HepG2 (cell line): Measurements from ENCODE around the gene PIGO. TPM values are rescaled to one million over a fixed set of nuclear protein-coding genes. Genes with fewer than 3 reads are reported as not detected.
A peak's percentile ranks its signal among the peaks of the same experiment; 100 is the strongest.

ENCODE experiments used
- ATAC-seq: fragments of 200-7000 bp; cut with Tn5 transposase; 3 replicates; pipeline ENCODE4 v1.9.1; 2020; ENCODE audit warnings: mild to moderate bottlenecking, moderate library complexity
- Bru-seq: library from RNA; stranded (reverse); fragments of 400-500 nt; gene quantifications from one replicate; lab custom pipeline; 2021; lab: Mats Ljungman, UMichigan
- BruChase-seq, 2 experiments: library from RNA; stranded (reverse); fragments of 400-500 nt; gene quantifications; one replicate each; lab custom pipeline; 2021; lab: Mats Ljungman, UMichigan
- BruUV-seq: library from RNA; stranded (reverse); fragments of 400-500 nt; replicated peaks from 2 replicates; lab custom pipeline; 2021; lab: Mats Ljungman, UMichigan
- CTCF ChIA-PET: fragments of 300-600 bp; formaldehyde crosslinking; extraction: SDS; loops from one replicate; lab custom pipeline; 2021; ENCODE audit warnings: low total read pairs, inconsistent platforms, low intra/inter-chr PET ratio; lab: Yijun Ruan, JAX
- POLR2A ChIA-PET: fragments of 350-600 bp; sonication (Branson Sonifier 250); formaldehyde crosslinking; loops from one replicate; lab custom pipeline; 2020; ENCODE audit warnings: antibody characterized with exemption, inconsistent platforms; lab: Yijun Ruan, JAX
- DNase-seq: peaks from one replicate; pipeline ENCODE4 v3.0.0-alpha.2; 2015; ENCODE audit warnings: low spot score
- FAIRE-seq: peaks from 3 replicates; lab custom pipeline; 2011; peaks lifted over from hg19 to GRCh38; lab: Jason Lieb, UNC
- H2AFZ ChIP-seq: one replicate; pipeline ENCODE4 v1.6.1; 2011; ENCODE audit warnings: low read length, inconsistent platforms
- H3K27ac ChIP-seq: fragments of 300-600 bp; 3 replicates; pipeline ENCODE4 v1.8.0; 2011; ENCODE audit warnings: mixed run types, mild to moderate bottlenecking, mixed read lengths, low read length, inconsistent platforms; ENCODE audit not compliant: insufficient read depth; ENCODE audit errors: extremely low read length
- H3K27me3 ChIP-seq, 2 experiments: fragments of 200-600 bp in 1 of 2; 2 replicates in 1 of 2; 3 replicates in 1 of 2; pipeline versions ENCODE4 v1.6.0 to v1.8.0; 2011; ENCODE audit warnings: low read length in 2 of 2, mild to moderate bottlenecking in 2 of 2, moderate library complexity in 2 of 2, inconsistent platforms in 1 of 2; ENCODE audit not compliant: insufficient read depth in 2 of 2, control insufficient read depth in 1 of 2
- H3K36me3 ChIP-seq, 2 experiments: fragments of 200-600 bp in 1 of 2; replicated peaks in 1 of 2; 2 replicates in 1 of 2; 3 replicates in 1 of 2; pipeline versions ENCODE4 v1.5.1 to v1.8.0; 2011; ENCODE audit warnings: low read length in 2 of 2, inconsistent platforms in 1 of 2; ENCODE audit not compliant: insufficient read depth in 2 of 2, control insufficient read depth in 1 of 2
- H3K4me1 ChIP-seq: 2 replicates; pipeline ENCODE4 v1.5.1; 2012; ENCODE audit warnings: low read length, inconsistent platforms; ENCODE audit not compliant: insufficient read depth
- H3K4me2 ChIP-seq: 2 replicates; pipeline ENCODE4 v1.6.0; 2011; ENCODE audit warnings: low read depth, low read length, inconsistent platforms
- H3K4me3 ChIP-seq, 3 experiments: fragments of 200-600 bp in 1 of 3; sonication (generic), shearing (Covaris generic) in 1 of 3; replicated peaks in 1 of 3; 2 replicates each; pipeline ENCODE4 v1.5.1; 2011 to 2016; ENCODE audit warnings: low read length in 3 of 3, inconsistent platforms in 2 of 3, low read depth in 2 of 3, mild to moderate bottlenecking in 2 of 3, control low read depth in 1 of 3, mixed read lengths in 1 of 3; ENCODE audit not compliant: insufficient read depth in 1 of 3
- H3K79me2 ChIP-seq: one replicate; pipeline ENCODE4 v1.6.1; 2011; ENCODE audit warnings: low read length, inconsistent platforms; ENCODE audit not compliant: insufficient read depth
- H3K9ac ChIP-seq: 2 replicates; pipeline ENCODE4 v1.6.0; 2011; ENCODE audit warnings: mild to moderate bottlenecking, low read depth, low read length, inconsistent platforms; ENCODE audit not compliant: insufficient read depth
- H3K9me3 ChIP-seq: 2 replicates; pipeline ENCODE4 v1.5.1; 2012; ENCODE audit warnings: mild to moderate bottlenecking, low read length
- H4K20me1 ChIP-seq: 2 replicates; pipeline ENCODE4 v1.6.0; 2011; ENCODE audit warnings: inconsistent platforms, mild to moderate bottlenecking, low read length, moderate library complexity; ENCODE audit not compliant: insufficient read depth
- FOXA3 ChIP-seq: IDR thresholded peaks from 2 replicates; pipeline ENCODE4 v1.6.1; 2016; ENCODE audit warnings: missing genetic modification reagents, missing compliant biosample characterization
- PCBP2 ChIP-seq: fragments of 200-400 bp; formaldehyde crosslinking; optimal IDR thresholded peaks from 2 replicates; pipeline ENCODE3; 2018; ENCODE audit warnings: low read length, low read depth; ENCODE audit not compliant: poor library complexity, severe bottlenecking
- ZBTB7B ChIP-seq: sonication (generic); formaldehyde crosslinking; IDR thresholded peaks from 2 replicates; pipeline ENCODE4 v1.4.0; 2020; ENCODE audit warnings: missing genetic modification reagents
- ZNF101 ChIP-seq: sonication (generic); formaldehyde crosslinking; IDR thresholded peaks from 2 replicates; pipeline ENCODE4 v1.4.0; 2020; ENCODE audit warnings: mild to moderate bottlenecking, low read depth, missing genetic modification reagents, borderline replicate concordance
- ZNF232 ChIP-seq: sonication (generic); formaldehyde crosslinking; IDR thresholded peaks from 2 replicates; pipeline ENCODE4 v1.4.0; 2020; ENCODE audit warnings: missing genetic modification reagents, borderline replicate concordance
- ZNF543 ChIP-seq: sonication (generic); formaldehyde crosslinking; IDR thresholded peaks from 2 replicates; pipeline ENCODE4 v1.4.0; 2020; ENCODE audit warnings: mild to moderate bottlenecking, missing genetic modification reagents
- ZNF841 ChIP-seq: sonication (generic); formaldehyde crosslinking; IDR thresholded peaks from 2 replicates; pipeline ENCODE4 v1.8.1; 2023; ENCODE audit warnings: missing genetic modification reagents, borderline replicate concordance
- whole genome bisulfite sequencing: methylation state at CpG from one replicate; pipeline ENCODE4 v1.1.6; 2017; ENCODE audit warnings: low lambda C conversion rate; 5-methylcytosine and 5-hydroxymethylcytosine counted together
- in situ Hi-C: cut with HindIII; loops from 2 replicates; pipeline ENCODE4 v1.10.0; 2017; ENCODE audit warnings: low pct_unique_long_range_greater_than_20kb; ENCODE audit not compliant: extremely low pct_ligation_motif_present
- intact Hi-C: fragments of 100-400 bp; cut with micrococcal nuclease; formaldehyde crosslinking; loops from one replicate; pipeline ENCODE4 v1.10.0; 2022; ENCODE audit not compliant: unreplicated experiment
- long read RNA-seq, 2 experiments: library from RNA in 1 of 2; library from polyadenylated mRNA in 1 of 2; stranded (forward) in 1 of 2; unstranded in 1 of 2; transcript quantifications; one replicate each; pipeline ENCODE4 v2.0.0, GENCODE V29; 2019 to 2022
- polyA minus RNA-seq, 3 experiments: library from RNA; depleted of rRNA, polyadenylated mRNA; stranded (reverse); fragments of >200 nt; gene quantifications; 2 replicates each; pipeline ENCODE4 v1.2.3, GENCODE V29; 2011; ENCODE audit warnings: low replicate concordance in 1 of 3
- polyA plus RNA-seq, 8 experiments: library from polyadenylated mRNA; depleted of rRNA in 3 of 8; stranded (reverse) in 7 of 8; unstranded in 1 of 8; fragments of >200 nt; fragmentation: Illumina TruSeq in 4 of 8; extraction: Trizol in 4 of 8; gene quantifications; 2 replicates each; pipeline versions ENCODE4 v1.2.1 to v1.2.3, GENCODE V29; 2011 to 2016; ENCODE audit warnings: low read depth in 4 of 8, missing spikeins in 1 of 8, mixed read lengths in 1 of 8; ENCODE audit not compliant: insufficient read depth in 1 of 8
- total RNA-seq, 5 experiments: library from RNA; depleted of rRNA; stranded (reverse); fragments of >200 nt; fragmentation: Illumina TruSeq; extraction: Trizol; gene quantifications; 2 replicates each; pipeline ENCODE4 v1.2.3, GENCODE V29; 2016; ENCODE audit warnings: low read depth in 1 of 5
- TF ChIP-seq, protein P1 (sequence below): sonication (generic); formaldehyde crosslinking; IDR thresholded peaks from one replicate; pipeline ENCODE4 v1.5.1; 2020; ENCODE audit warnings: mild to moderate bottlenecking, missing genetic modification reagents; ENCODE audit errors: not compliant biosample characterization

PIGO gene
- 6.6 and 20.5 TPM in 2 replicates for total RNA-seq (2016; rRNA removed; fragmentation: Illumina TruSeq; extraction: Trizol)
- 1.7 and 3.4 TPM in 2 replicates for total RNA-seq (2016; cell fraction: cytosol; rRNA removed; fragmentation: Illumina TruSeq; extraction: Trizol; ENCODE audit: low read depth)
- total RNA-seq (2016; cell fraction: insoluble cytoplasmic fraction; rRNA removed; fragmentation: Illumina TruSeq; extraction: Trizol), result 6.2 and 20.0 TPM in 2 replicates
- 3.2 and 3.6 TPM in 2 replicates for total RNA-seq (2016; cell fraction: membrane; rRNA removed; fragmentation: Illumina TruSeq; extraction: Trizol)
- 18.5 and 23.4 TPM in 2 replicates for total RNA-seq (2016; cell fraction: nucleus; rRNA removed; fragmentation: Illumina TruSeq; extraction: Trizol)
- 24.4 and 26.2 TPM in 2 replicates for polyA plus RNA-seq (2011; rRNA removed)
- polyA plus RNA-seq (2011; cell fraction: cytosol; rRNA removed), result 18.2 and 19.4 TPM in 2 replicates
- polyA plus RNA-seq (2011; cell fraction: nucleus; rRNA removed), result 36.6 and 39.8 TPM in 2 replicates
- polyA plus RNA-seq (2012), result 11.1 and 13.7 TPM in 2 replicates
- 1.4 TPM in 2 replicates for polyA plus RNA-seq (2016; cell fraction: cytosol; fragmentation: Illumina TruSeq; extraction: Trizol; ENCODE audit: low read depth)
- 5.1 and 7.0 TPM in 2 replicates for polyA plus RNA-seq (2016; cell fraction: insoluble cytoplasmic fraction; fragmentation: Illumina TruSeq; extraction: Trizol; ENCODE audit: low read depth)
- 2.4 and 2.7 TPM in 2 replicates for polyA plus RNA-seq (2016; cell fraction: membrane; fragmentation: Illumina TruSeq; extraction: Trizol; ENCODE audit: low read depth)
- polyA plus RNA-seq (2016; cell fraction: nucleus; fragmentation: Illumina TruSeq; extraction: Trizol; ENCODE audit: insufficient read depth, low read depth), result 29.3 and 36.5 TPM in 2 replicates
- polyA minus RNA-seq (2011; rRNA and poly(A)+ RNA removed; ENCODE audit: low replicate concordance), result 54.7 and 59.3 TPM in 2 replicates
- 15.4 and 19.4 TPM in 2 replicates for polyA minus RNA-seq (2011; cell fraction: cytosol; rRNA and poly(A)+ RNA removed)
- 20.1 and 20.3 TPM in 2 replicates for polyA minus RNA-seq (2011; cell fraction: nucleus; rRNA and poly(A)+ RNA removed)
- percentile 76 among the genes with signal in this experiment for Bru-seq, nascent RNA
- BruChase-seq, experiment 1, labeled RNA remaining after a 6-hour chase, result percentile 80 among the genes with signal in this experiment
- percentile 68 among the genes with signal in this experiment for BruChase-seq, experiment 2, labeled RNA remaining after a 2-hour chase
- long read RNA-seq, experiment 1, full-length matches to known transcripts, result 2 of 8 reads
- long read RNA-seq, experiment 1, partial matches to known transcripts, result 5 of 8 reads
- long read RNA-seq, experiment 1, other reads (novel, unspliced or antisense), result 1 of 8 reads
- long read RNA-seq, experiment 2, full-length matches to known transcripts, result 2 of 55 reads
- long read RNA-seq, experiment 2, partial matches to known transcripts, result 40 of 55 reads
- long read RNA-seq, experiment 2, other reads (novel, unspliced or antisense), result 13 of 55 reads

DNA sequence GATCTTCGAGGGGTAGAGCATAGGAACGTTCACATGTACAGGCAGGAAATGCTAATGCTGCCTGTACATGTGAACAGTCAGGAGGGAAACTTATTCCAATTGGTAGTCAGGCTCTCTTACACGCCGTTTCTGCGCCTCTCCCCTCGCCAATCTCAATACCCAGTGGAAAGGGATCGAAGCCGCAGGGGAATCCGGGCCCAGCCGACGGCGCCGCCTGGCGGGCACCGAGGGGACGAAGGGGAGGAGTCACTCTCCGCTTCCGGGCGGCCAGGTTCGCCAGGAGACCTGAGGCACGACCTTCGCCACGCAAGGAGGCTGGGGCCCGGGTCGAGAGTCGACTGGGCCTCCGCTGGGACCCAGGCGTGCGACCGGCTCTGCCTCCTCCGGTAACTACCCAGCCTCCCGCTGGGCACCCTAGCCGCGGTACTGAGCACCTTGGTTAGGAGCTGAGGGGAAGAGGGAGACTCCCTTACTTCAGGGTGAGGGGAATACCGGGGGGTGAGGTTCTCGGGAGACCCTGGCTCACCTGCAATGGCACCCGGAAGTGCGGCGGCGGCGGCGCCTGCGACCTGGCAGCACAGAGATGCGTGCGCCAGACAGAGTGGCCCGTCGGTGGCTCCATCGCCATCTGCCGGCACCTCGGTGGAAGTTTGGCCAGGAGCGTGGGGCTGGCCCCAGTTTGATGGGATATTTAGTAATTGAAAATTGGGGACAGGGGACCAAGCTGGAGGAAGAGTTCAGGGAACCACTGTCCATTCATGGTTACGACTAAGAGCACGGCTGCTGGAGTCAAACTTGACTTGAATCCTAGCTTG, at the start of gene PIGO:
PIGO (minus strand) TSS at position 557 of the 815 bp plus-strand sequence. CDS start 1,026 bp downstream, outside the sequence.
- Histone ChIP-seq H3K9ac (peak within 1 kb of the TSS; percentile 98), H3K79me2 (no peaks in the 10 kb centered on the region), H2AFZ (peak within 1 kb of the TSS; percentile 72), H3K4me2 (peak within 1 kb of the TSS; percentile 93), H3K4me1 (peaks cover 26% of the 10 kb centered on the region), H4K20me1 (no peaks in the 10 kb centered on the region), H3K9me3 (no peaks in the 10 kb centered on the region), H3K27ac (peak within 1 kb of the TSS; percentile 98), H3K36me3 (peaks cover 9 to 37% of the 10 kb centered on the region in 2 experiments; a peak in 4 of 5 replicates), H3K4me3 (peak within 1 kb of the TSS; percentile 77 to 91 (median 83)), H3K27me3 (no peaks in the 10 kb centered on the region)
- FAIRE-seq, result peak; percentile 44
- in situ Hi-C loops, result no loop called here
- ChIA-PET CTCF (interaction anchor here (1.1 to 4.2 kb wide), 3 partner anchors 24 to 381 kb away, joined by 3 to 19 read pairs (median 9); partner anchors contain the start of gene VCP), POLR2A (interaction anchor here (0.8 to 3.1 kb wide), 9 partner anchors 15 to 632 kb away, joined by 3 to 16 read pairs (median 8); partner anchors contain the start of genes ATOSB, FANCG, UNC13B and VCP)
- intact Hi-C loops, result loop anchor here (1.0 kb wide), 2 partner anchors 24 to 197 kb away; partner anchors contain the start of gene VCP
- peak; percentile 83 for DNase-seq
- 0% methylated on average over 12 of the region's 53 CpGs for WGBS
- peak; percentile 93 for ATAC-seq
- BruUV-seq, result TSS peak; percentile 77
- 0 out of 2 replicates have a peak, but pooled peaks have one; percentile 42 for TF ChIP-seq ZNF101 (CRISPR knock-in tag)
- TF ChIP-seq, protein P1, sequence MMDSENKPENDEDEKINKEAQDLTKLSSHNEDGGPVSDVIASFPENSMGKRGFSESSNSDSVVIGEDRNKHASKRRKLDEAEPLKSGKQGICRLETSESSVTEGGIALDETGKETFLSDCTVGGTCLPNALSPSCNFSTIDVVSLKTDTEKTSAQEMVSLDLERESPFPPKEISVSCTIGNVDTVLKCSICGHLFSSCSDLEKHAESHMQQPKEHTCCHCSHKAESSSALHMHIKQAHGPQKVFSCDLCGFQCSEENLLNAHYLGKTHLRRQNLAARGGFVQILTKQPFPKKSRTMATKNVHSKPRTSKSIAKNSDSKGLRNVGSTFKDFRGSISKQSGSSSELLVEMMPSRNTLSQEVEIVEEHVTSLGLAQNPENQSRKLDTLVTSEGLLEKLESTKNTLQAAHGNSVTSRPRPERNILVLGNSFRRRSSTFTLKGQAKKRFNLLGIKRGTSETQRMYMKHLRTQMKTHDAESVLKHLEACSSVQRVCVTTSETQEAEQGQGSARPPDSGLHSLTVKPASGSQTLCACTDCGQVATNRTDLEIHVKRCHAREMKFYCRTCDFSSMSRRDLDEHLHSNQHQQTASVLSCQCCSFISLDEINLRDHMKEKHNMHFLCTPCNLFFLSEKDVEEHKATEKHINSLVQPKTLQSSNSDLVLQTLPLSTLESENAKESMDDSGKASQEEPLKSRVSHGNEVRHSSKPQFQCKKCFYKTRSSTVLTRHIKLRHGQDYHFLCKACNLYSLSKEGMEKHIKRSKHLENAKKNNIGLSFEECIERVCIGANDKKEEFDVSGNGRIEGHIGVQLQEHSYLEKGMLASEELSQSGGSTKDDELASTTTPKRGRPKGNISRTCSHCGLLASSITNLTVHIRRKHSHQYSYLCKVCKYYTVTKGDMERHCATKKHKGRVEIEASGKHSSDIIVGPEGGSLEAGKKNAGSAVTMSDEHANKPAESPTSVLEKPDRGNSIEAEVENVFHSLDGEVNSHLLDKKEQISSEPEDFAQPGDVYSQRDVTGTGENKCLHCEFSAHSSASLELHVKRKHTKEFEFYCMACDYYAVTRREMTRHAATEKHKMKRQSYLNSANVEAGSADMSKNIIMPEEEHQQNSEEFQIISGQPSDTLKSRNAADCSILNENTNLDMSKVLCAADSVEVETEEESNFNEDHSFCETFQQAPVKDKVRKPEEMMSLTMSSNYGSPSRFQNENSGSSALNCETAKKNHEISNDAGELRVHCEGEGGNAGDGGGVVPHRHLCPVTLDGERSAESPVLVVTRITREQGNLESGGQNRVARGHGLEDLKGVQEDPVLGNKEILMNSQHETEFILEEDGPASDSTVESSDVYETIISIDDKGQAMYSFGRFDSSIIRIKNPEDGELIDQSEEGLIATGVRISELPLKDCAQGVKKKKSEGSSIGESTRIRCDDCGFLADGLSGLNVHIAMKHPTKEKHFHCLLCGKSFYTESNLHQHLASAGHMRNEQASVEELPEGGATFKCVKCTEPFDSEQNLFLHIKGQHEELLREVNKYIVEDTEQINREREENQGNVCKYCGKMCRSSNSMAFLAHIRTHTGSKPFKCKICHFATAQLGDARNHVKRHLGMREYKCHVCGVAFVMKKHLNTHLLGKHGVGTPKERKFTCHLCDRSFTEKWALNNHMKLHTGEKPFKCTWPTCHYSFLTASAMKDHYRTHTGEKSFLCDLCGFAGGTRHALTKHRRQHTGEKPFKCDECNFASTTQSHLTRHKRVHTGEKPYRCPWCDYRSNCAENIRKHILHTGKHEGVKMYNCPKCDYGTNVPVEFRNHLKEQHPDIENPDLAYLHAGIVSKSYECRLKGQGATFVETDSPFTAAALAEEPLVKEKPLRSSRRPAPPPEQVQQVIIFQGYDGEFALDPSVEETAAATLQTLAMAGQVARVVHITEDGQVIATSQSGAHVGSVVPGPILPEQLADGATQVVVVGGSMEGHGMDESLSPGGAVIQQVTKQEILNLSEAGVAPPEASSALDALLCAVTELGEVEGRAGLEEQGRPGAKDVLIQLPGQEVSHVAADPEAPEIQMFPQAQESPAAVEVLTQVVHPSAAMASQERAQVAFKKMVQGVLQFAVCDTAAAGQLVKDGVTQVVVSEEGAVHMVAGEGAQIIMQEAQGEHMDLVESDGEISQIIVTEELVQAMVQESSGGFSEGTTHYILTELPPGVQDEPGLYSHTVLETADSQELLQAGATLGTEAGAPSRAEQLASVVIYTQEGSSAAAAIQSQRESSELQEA (CRISPR knock-in tag), result peak; percentile 23
- TF ChIP-seq ZNF232 (CRISPR knock-in tag), result peak; percentile 70; the same call in 1 of the 2 replicates
- TF ChIP-seq ZNF543 (CRISPR knock-in tag), result peak; percentile 70; the same call in 1 of the 2 replicates
- TF ChIP-seq PCBP2, result no peak
- TF ChIP-seq ZBTB7B (CRISPR knock-in tag), result peak; percentile 64; the same call in 1 of the 2 replicates
- no peak for TF ChIP-seq ZNF841 (CRISPR knock-in tag)
- peak; percentile 38 for TF ChIP-seq FOXA3 (CRISPR knock-in tag)
